HG03139 (cell line): Measurements from ENCODE around the gene FRMD7.

Source experiments
- ATAC-seq: cut with Tn5 transposase; IDR thresholded peaks from one replicate; pipeline ENCODE4 v1.9.1; 2021; ENCODE audit not compliant: unreplicated experiment

The FRMD7 gene

GRCh38 chrX:132037479-132037993 lies 90.3 kb downstream of the FRMD7 start:
- no peak for ATAC-seq

- ATAC-seq: no peak
Observed at GRCh38 chrX:132034648-132035047, 93.2 kb downstream of the FRMD7 start.

GRCh38 chrX:132033166-132033565 lies 94.7 kb downstream of the FRMD7 start:
- ATAC-seq: no peak

- no peak for ATAC-seq
Observed at GRCh38 chrX:132031867-132032266, 96.0 kb downstream of the FRMD7 start.

GRCh38 chrX:132030264-132030663 lies 97.6 kb downstream of the FRMD7 start:
- no peak for ATAC-seq
